Neuronal stem cell (in vitro differentiated cells): ENCODE results near the gene RHOV. TPM values are rescaled to one million over a fixed set of nuclear protein-coding genes. Genes with fewer than 3 reads are reported as not detected.

Experiments used
- DNase-seq: peaks from one replicate; pipeline ENCODE4 v3.0.0-alpha.2; 2013; ENCODE audit warnings: low spot score
- H2AFZ ChIP-seq: one replicate; pipeline ENCODE4 v1.6.1; 2013; ENCODE audit warnings: mild to moderate bottlenecking, low read length, inconsistent platforms
- H2AK5ac ChIP-seq: 2 replicates; pipeline ENCODE4 v1.6.1; 2013; ENCODE audit warnings: low read depth, mild to moderate bottlenecking, inconsistent platforms, low read length, moderate library complexity, mixed read lengths
- H2BK120ac ChIP-seq: 2 replicates; pipeline ENCODE4 v1.6.1; 2013; ENCODE audit warnings: low read depth, mild to moderate bottlenecking, inconsistent platforms, low read length, moderate library complexity, mixed read lengths
- H2BK12ac ChIP-seq: one replicate; pipeline ENCODE4 v1.6.1; 2013; ENCODE audit warnings: low read length, inconsistent platforms
- H2BK15ac ChIP-seq: 2 replicates; pipeline ENCODE4 v1.6.1; 2013; ENCODE audit warnings: mild to moderate bottlenecking, low read length, inconsistent platforms, mixed read lengths
- H2BK5ac ChIP-seq: one replicate; pipeline ENCODE4 v1.6.1; 2013; ENCODE audit warnings: inconsistent platforms, mild to moderate bottlenecking, low read length, moderate library complexity
- H3K14ac ChIP-seq: one replicate; pipeline ENCODE4 v1.6.1; 2013; ENCODE audit warnings: low read length, inconsistent platforms
- H3K18ac ChIP-seq: 2 replicates; pipeline ENCODE4 v1.6.1; 2013; ENCODE audit warnings: low read length, inconsistent platforms
- H3K23ac ChIP-seq: 2 replicates; pipeline ENCODE4 v1.6.1; 2013; ENCODE audit warnings: low read depth, mild to moderate bottlenecking, mixed read lengths, low read length, inconsistent platforms; ENCODE audit not compliant: poor library complexity
- H3K27ac ChIP-seq: replicated peaks from 3 replicates; pipeline ENCODE4 v1.5.1; 2013; ENCODE audit warnings: low read length, inconsistent platforms
- H3K27me3 ChIP-seq, 3 experiments: 2 replicates each; pipeline ENCODE4 v1.6.1; 2013; ENCODE audit warnings: low read length in 3 of 3, mild to moderate bottlenecking in 2 of 3, inconsistent platforms in 1 of 3, low read depth in 1 of 3, mixed read lengths in 1 of 3, moderate library complexity in 1 of 3; ENCODE audit not compliant: control insufficient read depth in 3 of 3, insufficient read depth in 3 of 3
- H3K36me3 ChIP-seq, 2 donors: replicated peaks in 1 of 2; 2 replicates each; pipeline ENCODE4 v1.6.1; 2013; ENCODE audit warnings: low read length in 2 of 2; ENCODE audit not compliant: control insufficient read depth in 2 of 2, insufficient read depth in 2 of 2
- H3K4ac ChIP-seq: 2 replicates; pipeline ENCODE4 v1.6.1; 2013; ENCODE audit warnings: inconsistent platforms, mild to moderate bottlenecking, low read length, moderate library complexity
- H3K4me1 ChIP-seq, 2 donors: 1 replicate in 1 of 2; 2 replicates in 1 of 2; pipeline ENCODE4 v1.6.1; 2013; ENCODE audit warnings: low read length in 2 of 2, low read depth in 1 of 2; ENCODE audit not compliant: control insufficient read depth in 2 of 2, insufficient read depth in 1 of 2
- H3K4me2 ChIP-seq: one replicate; pipeline ENCODE4 v1.6.1; 2013; ENCODE audit warnings: mild to moderate bottlenecking, low read length, inconsistent platforms; ENCODE audit not compliant: insufficient read depth, poor library complexity, severe bottlenecking
- H3K4me3 ChIP-seq, 2 donors: 2 replicates each; pipeline ENCODE4 v1.5.1; 2013; ENCODE audit warnings: low read length in 2 of 2, mild to moderate bottlenecking in 2 of 2, inconsistent platforms in 1 of 2, moderate library complexity in 1 of 2
- H3K79me1 ChIP-seq: one replicate; pipeline ENCODE4 v1.6.1; 2013; ENCODE audit warnings: low read depth, mild to moderate bottlenecking, inconsistent platforms, low read length, moderate library complexity
- H3K9ac ChIP-seq: one replicate; pipeline ENCODE4 v1.6.1; 2013; ENCODE audit warnings: mild to moderate bottlenecking, low read depth, low read length, inconsistent platforms; ENCODE audit not compliant: poor library complexity
- H3K9me3 ChIP-seq, 2 donors: replicated peaks in 1 of 2; 2 replicates each; pipeline versions ENCODE3 to v1.6.1; 2013; ENCODE audit warnings: low read length in 2 of 2, mild to moderate bottlenecking in 2 of 2, inconsistent platforms in 1 of 2, low read depth in 1 of 2, mixed read lengths in 1 of 2, moderate library complexity in 1 of 2; ENCODE audit not compliant: control insufficient read depth in 2 of 2, insufficient read depth in 1 of 2
- H4K8ac ChIP-seq: one replicate; pipeline ENCODE4 v1.6.1; 2013; ENCODE audit warnings: low read depth, mild to moderate bottlenecking, inconsistent platforms, low read length, moderate library complexity
- H4K91ac ChIP-seq: one replicate; pipeline ENCODE4 v1.6.1; 2013; ENCODE audit warnings: low read length, low read depth, mild to moderate bottlenecking, inconsistent platforms; ENCODE audit not compliant: poor library complexity
- WGBS, 2 donors: extraction: QIAGEN DNeasy Blood & Tissue Kit; methylation state at CpG; one replicate each; pipeline ENCODE4 v1.1.7; 2013; ENCODE audit warnings: missing lambda C conversion rate in 2 of 2, mixed read lengths in 1 of 2; ENCODE audit not compliant: insufficient read length in 2 of 2, insufficient replicate concordance in 1 of 2; ENCODE audit errors: extremely low coverage in 2 of 2; 5-methylcytosine and 5-hydroxymethylcytosine counted together
- polyA plus RNA-seq, 2 experiments: library from polyadenylated mRNA; stranded (reverse); fragments of 200-250 nt; gene quantifications; one replicate each; pipeline ENCODE4 v1.2.3, GENCODE V29; 2013

The RHOV gene
- polyA plus RNA-seq (2013, experiment 1 of 2): 0.38 TPM
- polyA plus RNA-seq (2013, experiment 2 of 2): 0.37 TPM

DNA sequence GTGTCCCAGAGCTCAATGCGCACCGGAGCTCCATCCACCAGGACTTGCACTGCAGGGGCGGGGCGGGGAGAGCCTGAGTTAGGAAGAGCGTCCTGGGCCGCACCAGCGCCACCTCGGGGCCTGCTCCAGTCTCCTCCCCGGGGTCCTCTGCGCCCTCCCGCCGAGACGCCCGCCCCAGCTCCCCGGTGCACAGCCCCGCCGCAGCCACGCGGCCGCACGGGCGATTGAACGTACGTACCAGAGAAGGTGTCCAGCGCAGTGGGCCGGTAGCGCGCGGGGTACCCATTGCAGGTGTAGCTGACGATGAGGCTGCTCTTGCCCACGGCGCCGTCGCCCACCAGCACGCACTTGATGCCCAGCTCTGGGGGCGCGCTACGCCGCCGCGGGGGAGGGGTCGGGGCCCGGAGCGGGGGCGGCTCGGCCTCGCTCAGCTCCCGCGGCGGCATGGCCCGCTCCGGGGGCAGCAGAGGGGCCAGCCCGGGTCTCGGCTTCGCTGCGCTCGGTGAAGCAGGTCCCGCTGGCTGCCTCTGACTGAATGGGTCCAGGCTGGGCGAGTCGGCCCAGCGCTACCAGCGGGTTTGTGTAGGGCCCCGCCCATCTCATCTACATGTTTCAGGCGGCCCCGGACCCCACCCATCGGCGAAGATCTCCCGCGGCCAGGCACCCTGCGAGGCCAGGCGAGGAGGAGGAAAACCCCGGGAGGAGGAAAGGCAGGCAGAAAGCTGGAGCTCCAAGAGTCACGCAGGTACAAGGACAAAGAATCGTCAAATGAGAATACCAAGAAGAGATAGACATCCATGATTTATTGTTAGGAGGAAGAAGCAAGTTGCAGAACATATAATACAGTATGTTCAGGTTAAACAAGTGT lies at the start of gene RHOV:
Gene RHOV (minus strand): TSS at position 541 of the 868 bp plus-strand sequence. CDS start 95 bp downstream, at position 446.
- no peak within 1 kb of the TSS for H3K27ac ChIP-seq
- no CpG with 5 or more reads among the region's 74 CpGs for WGBS, 2 donors
- no peak within 1 kb of the TSS for H3K4ac ChIP-seq
- H2AK5ac ChIP-seq: peak within 1 kb of the TSS; percentile 17
- H3K14ac ChIP-seq: no peak within 1 kb of the TSS
- H3K18ac ChIP-seq: peak within 1 kb of the TSS; percentile 93
- no peak within 1 kb of the TSS for H2BK120ac ChIP-seq
- peaks cover 0 to 45% (median 18%) of the 10 kb centered on the region in 3 experiments for H3K27me3 ChIP-seq
- peak within 1 kb of the TSS; percentile 98 for H3K23ac ChIP-seq
- peak within 1 kb of the TSS; percentile 97 for H2AFZ ChIP-seq
- H3K36me3 ChIP-seq: no peaks in the 10 kb centered on the region
- peak; percentile 48 for DNase-seq
- peak within 1 kb of the TSS; percentile 89 for H3K9ac ChIP-seq
- H3K4me3 ChIP-seq: peak within 1 kb of the TSS; percentile 46 to 88
- H2BK15ac ChIP-seq: peak within 1 kb of the TSS; percentile 86
- no peaks in the 10 kb centered on the region for H3K79me1 ChIP-seq
- H3K9me3 ChIP-seq: no peaks in the 10 kb centered on the region
- H3K4me2 ChIP-seq: peak within 1 kb of the TSS; percentile 87
- H2BK12ac ChIP-seq: no peak within 1 kb of the TSS
- H2BK5ac ChIP-seq: no peak within 1 kb of the TSS
- H4K91ac ChIP-seq: no peak within 1 kb of the TSS
- no peaks in the 10 kb centered on the region for H3K4me1 ChIP-seq
- no peak within 1 kb of the TSS for H4K8ac ChIP-seq

DNA sequence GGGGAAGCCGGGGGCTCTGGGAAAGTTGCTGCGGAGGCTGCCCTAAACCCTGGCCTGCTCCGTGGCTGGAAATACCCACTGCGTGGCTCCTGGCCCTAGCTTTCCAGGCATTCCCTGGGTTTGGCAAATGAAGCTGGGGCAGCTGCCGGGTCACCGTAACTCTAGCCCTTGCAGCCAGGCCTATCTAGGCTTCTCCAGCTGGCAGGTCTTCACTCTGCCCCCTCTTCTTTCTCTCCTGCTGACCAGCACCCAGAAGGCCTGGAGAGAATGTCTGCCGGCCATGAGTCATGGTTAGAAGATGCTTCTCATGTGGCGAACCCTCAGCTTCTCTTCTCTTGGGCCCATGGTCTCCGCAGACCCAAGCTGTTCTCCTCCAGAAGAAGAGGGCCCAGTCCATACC lies 49.5 kb upstream of the RHOV start:
- Histone ChIP-seq H4K8ac (no peak overlapping the region), H3K4ac (no peak overlapping the region), H3K4me1 (peaks cover 22 to 23% of the 10 kb centered on the region in 2 donors), H3K27ac (no peak overlapping the region), H2BK120ac (no peak overlapping the region), H3K4me3 (no peak overlapping the region), H2BK12ac (no peak overlapping the region), H2AK5ac (no peak overlapping the region), H3K14ac (no peak overlapping the region), H3K9me3 (peaks cover 0 to under 1% of the 10 kb centered on the region in 2 donors), H4K91ac (no peak overlapping the region), H2BK15ac (no peak overlapping the region), H3K79me1 (peaks cover 2% of the 10 kb centered on the region), H3K36me3 (no peaks in the 10 kb centered on the region), H3K23ac (no peak overlapping the region), H3K4me2 (no peak overlapping the region), H3K9ac (no peak overlapping the region), H2BK5ac (no peak overlapping the region), H3K27me3 (peaks cover 33 to 92% (median 63%) of the 10 kb centered on the region in 3 experiments), H3K18ac (no peak overlapping the region), H2AFZ (no peak overlapping the region)
- no CpG with 5 or more reads among the region's 9 CpGs for WGBS, 2 donors
- DNase-seq: no peak

- H2BK5ac ChIP-seq: no peak overlapping the region
- H3K18ac ChIP-seq: no peak overlapping the region
- H3K23ac ChIP-seq: no peak overlapping the region
- no peak overlapping the region for H2AK5ac ChIP-seq
- peaks cover 22 to 29% of the 10 kb centered on the region in 2 donors for H3K4me1 ChIP-seq
- H2BK12ac ChIP-seq: no peak overlapping the region
- H3K4me2 ChIP-seq: no peak overlapping the region
- H3K14ac ChIP-seq: peak overlapping the region; percentile 22
- H2AFZ ChIP-seq: no peak overlapping the region
- H3K9ac ChIP-seq: no peak overlapping the region
- H3K27me3 ChIP-seq: peaks cover 25 to 93% (median 54%) of the 10 kb centered on the region in 3 experiments
- no peaks in the 10 kb centered on the region for H3K9me3 ChIP-seq
- H2BK120ac ChIP-seq: no peak overlapping the region
- no peak overlapping the region for H3K4ac ChIP-seq
- no peak overlapping the region for H3K27ac ChIP-seq
- DNase-seq: no peak
- no peak overlapping the region for H2BK15ac ChIP-seq
- WGBS, 2 donors: no CpG with 5 or more reads among the region's 10 CpGs
- H3K36me3 ChIP-seq: no peaks in the 10 kb centered on the region
- no peak overlapping the region for H3K4me3 ChIP-seq
- peaks cover 2% of the 10 kb centered on the region for H3K79me1 ChIP-seq
- no peak overlapping the region for H4K91ac ChIP-seq
- H4K8ac ChIP-seq: no peak overlapping the region
These were observed 48.6 kb upstream of the RHOV start for GRCh38 chr15:40922608-40923005.

DNA sequence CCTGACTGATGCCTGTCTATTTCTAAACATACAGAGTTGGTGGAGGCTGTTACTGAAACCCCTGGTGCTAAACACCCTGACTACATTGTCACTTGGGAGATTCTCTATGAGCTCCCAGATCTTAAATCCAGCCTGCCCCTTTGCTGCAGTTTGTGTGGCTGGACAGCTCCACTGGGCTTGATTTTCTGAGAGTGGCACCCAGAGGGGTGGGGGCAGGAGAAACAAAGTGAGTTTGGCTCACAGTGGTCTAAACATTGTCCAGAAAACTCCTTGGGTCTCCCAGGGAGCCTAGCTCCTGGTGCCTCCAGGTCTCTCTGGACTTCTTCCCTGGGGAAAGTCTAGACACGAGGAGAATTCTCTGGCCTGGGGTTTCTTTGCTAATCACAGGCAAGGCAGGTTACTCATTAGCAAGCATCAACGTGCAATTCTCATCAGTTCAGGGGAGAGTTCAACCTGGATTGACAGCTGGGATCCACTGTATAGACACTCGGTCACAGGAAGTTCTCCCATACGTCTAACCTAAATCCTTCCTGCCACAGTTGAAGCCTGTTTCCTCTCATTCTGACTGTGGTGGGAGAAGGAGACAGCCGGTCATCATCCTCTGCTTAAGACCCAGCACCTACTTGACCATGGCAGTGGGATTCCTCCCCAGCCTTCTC lies 48.0 kb upstream of the RHOV start:
- Histone ChIP-seq H2BK5ac (no peak overlapping the region), H3K9me3 (no peaks in the 10 kb centered on the region), H2BK120ac (no peak overlapping the region), H3K4ac (no peak overlapping the region), H3K27ac (no peak overlapping the region), H3K14ac (peak overlapping the region; percentile 22), H3K27me3 (peaks cover 21 to 92% (median 48%) of the 10 kb centered on the region in 3 experiments), H3K4me1 (peaks cover 21 to 33% of the 10 kb centered on the region in 2 donors), H2BK15ac (no peak overlapping the region), H3K4me3 (no peak overlapping the region), H2AFZ (no peak overlapping the region), H2AK5ac (no peak overlapping the region), H3K79me1 (peaks cover 2% of the 10 kb centered on the region), H4K8ac (no peak overlapping the region), H3K36me3 (no peaks in the 10 kb centered on the region), H4K91ac (no peak overlapping the region), H3K4me2 (no peak overlapping the region), H3K18ac (no peak overlapping the region), H2BK12ac (no peak overlapping the region), H3K9ac (no peak overlapping the region), H3K23ac (no peak overlapping the region)
- WGBS, 2 donors: no CpG with 5 or more reads among the region's 5 CpGs
- no peak for DNase-seq
